Type B pancreatic cell (in vitro differentiated cells): ENCODE measurements around the gene MEA1. TPM values are rescaled to one million over a fixed set of nuclear protein-coding genes. Genes with fewer than 3 reads are reported as not detected.
A peak's percentile ranks its signal among the peaks of the same experiment; 100 is the strongest.

Experiments used
- DNase-seq: peaks from one replicate; pipeline ENCODE4 v3.0.0; 2021; ENCODE audit warnings: mixed read lengths; ENCODE audit not compliant: unreplicated experiment; ENCODE audit errors: extremely low spot score
- H3K27ac Mint-ChIP-seq: 2 replicates; pipeline ENCODE4 v1.8.0; 2021; ENCODE audit warnings: mild to moderate bottlenecking, mixed read lengths
- H3K27me3 Mint-ChIP-seq: 2 replicates; pipeline ENCODE4 v1.8.0; 2021; ENCODE audit warnings: mixed read lengths
- H3K36me3 Mint-ChIP-seq: 2 replicates; pipeline ENCODE4 v1.8.0; 2021; ENCODE audit warnings: mixed read lengths
- H3K4me1 Mint-ChIP-seq: one replicate; pipeline ENCODE4 v1.8.0; 2021; ENCODE audit warnings: mixed read lengths; ENCODE audit not compliant: unreplicated experiment
- H3K4me3 Mint-ChIP-seq: 2 replicates; pipeline ENCODE4 v1.8.0; 2021; ENCODE audit warnings: mild to moderate bottlenecking, mixed read lengths
- H3K9me3 Mint-ChIP-seq: 2 replicates; pipeline ENCODE4 v1.8.0; 2021; ENCODE audit warnings: mixed read lengths
- CTCF ChIP-seq: fragments of 200-600 bp; sonication (generic); conservative IDR thresholded peaks from 2 replicates; pipeline ENCODE4 v1.5.0; 2021; ENCODE audit warnings: antibody characterized with exemption, mild to moderate bottlenecking
- total RNA-seq: library from RNA; stranded (reverse); gene quantifications from 2 replicates; pipeline ENCODE4 v1.2.1, GENCODE V29; 2021; ENCODE audit warnings: low replicate concordance

The MEA1 gene
- total RNA-seq, 1 donor from 2014 or later = 67.5 TPM

GRCh38 chr6:43036712-43037111 lies 23.0 kb upstream of the MEA1 start:
- TF ChIP-seq CTCF = no peak
- H3K27ac Mint-ChIP-seq = no peak overlapping the region
- H3K36me3 Mint-ChIP-seq = peaks cover 21% of the 10 kb centered on the region
- no peaks in the 10 kb centered on the region for H3K9me3 Mint-ChIP-seq
- no peaks in the 10 kb centered on the region for H3K27me3 Mint-ChIP-seq
- H3K4me3 Mint-ChIP-seq = no peak overlapping the region
- DNase-seq = no peak
- H3K4me1 Mint-ChIP-seq = no peaks in the 10 kb centered on the region

GRCh38 chr6:43035495-43036194 lies 21.9 kb upstream of the MEA1 start:
- no peaks in the 10 kb centered on the region for H3K4me1 Mint-ChIP-seq
- H3K9me3 Mint-ChIP-seq = no peaks in the 10 kb centered on the region
- H3K36me3 Mint-ChIP-seq = peaks cover 24% of the 10 kb centered on the region
- peak overlapping the region; percentile 23 for H3K27ac Mint-ChIP-seq
- no peak overlapping the region for H3K4me3 Mint-ChIP-seq
- H3K27me3 Mint-ChIP-seq = no peaks in the 10 kb centered on the region
- DNase-seq = no peak
- TF ChIP-seq CTCF = no peak

- H3K27me3 Mint-ChIP-seq = no peaks in the 10 kb centered on the region
Observed at GRCh38 chr6:43034190-43034525, 20.4 kb upstream of the MEA1 start.

GRCh38 chr6:43033496-43034189 lies 19.9 kb upstream of the MEA1 start:
- Mint-ChIP-seq H3K4me1 (no peaks in the 10 kb centered on the region), H3K36me3 (peaks cover 31% of the 10 kb centered on the region), H3K4me3 (no peak overlapping the region), H3K27me3 (no peaks in the 10 kb centered on the region), H3K9me3 (no peaks in the 10 kb centered on the region), H3K27ac (no peak overlapping the region)
- no peak for DNase-seq
- TF ChIP-seq CTCF = no peak

More at GRCh38 chr6:43034190-43034525, 20.4 kb upstream of the MEA1 start:
- no peak for DNase-seq
- Mint-ChIP-seq H3K36me3 (peaks cover 31% of the 10 kb centered on the region), H3K9me3 (no peaks in the 10 kb centered on the region), H3K27ac (no peak overlapping the region), H3K4me3 (no peak overlapping the region), H3K4me1 (no peaks in the 10 kb centered on the region)
- TF ChIP-seq CTCF = no peak

- Mint-ChIP-seq H3K4me3 (no peak overlapping the region), H3K27ac (no peak overlapping the region), H3K27me3 (no peaks in the 10 kb centered on the region), H3K4me1 (no peaks in the 10 kb centered on the region), H3K9me3 (no peaks in the 10 kb centered on the region), H3K36me3 (peaks cover 31% of the 10 kb centered on the region)
- no peak for TF ChIP-seq CTCF
- DNase-seq = no peak
Observed at GRCh38 chr6:43032326-43032725, 18.6 kb upstream of the MEA1 start.
